NCI-H1417 (cell line): ENCODE measurements around the gene DNM3.

ENCODE experiments used
- DNase-seq, 3 experiments: peaks; one replicate each; lab custom pipeline; 2025; lab: John Stamatoyannopoulos, UW

Gene DNM3

DNA sequence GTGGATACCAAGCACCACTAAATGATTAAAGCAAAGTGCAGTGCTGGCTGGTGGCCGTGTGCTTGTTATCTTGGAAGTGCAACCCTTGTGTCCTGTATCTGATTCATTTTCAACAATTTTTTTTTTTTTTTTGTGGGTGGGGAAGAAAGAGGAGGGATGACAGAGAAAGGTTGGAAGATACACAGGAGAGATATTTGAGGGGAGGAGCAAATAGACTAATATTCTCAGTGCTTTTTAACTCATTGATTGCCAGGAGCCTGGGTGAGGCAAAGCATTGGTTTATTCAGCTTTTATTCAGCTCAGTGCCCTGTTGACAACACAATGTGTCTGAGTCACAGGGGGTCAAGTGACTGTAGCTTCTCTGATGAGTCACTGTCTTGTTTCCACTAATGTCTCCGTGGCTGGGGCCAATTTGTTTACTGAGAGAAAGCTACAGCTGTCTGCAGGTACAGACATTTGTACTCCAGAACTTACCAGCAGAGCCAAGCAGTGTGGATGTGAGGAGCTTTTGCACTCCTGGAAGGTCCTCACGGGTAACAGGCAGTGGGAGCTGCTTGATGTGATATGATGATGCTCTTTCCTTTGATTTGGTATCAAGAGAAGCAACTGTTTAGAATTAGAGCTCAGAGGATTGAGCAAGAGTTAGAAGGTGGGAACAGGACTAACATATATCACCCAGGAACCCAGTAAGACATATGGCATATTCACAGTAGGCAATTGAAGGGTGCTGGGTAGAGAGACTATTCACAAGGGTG, 23.6 kb upstream of the DNM3 start:
- peak in 2 of 3 experiments; percentile 47 to 56 for DNase-seq

DNA sequence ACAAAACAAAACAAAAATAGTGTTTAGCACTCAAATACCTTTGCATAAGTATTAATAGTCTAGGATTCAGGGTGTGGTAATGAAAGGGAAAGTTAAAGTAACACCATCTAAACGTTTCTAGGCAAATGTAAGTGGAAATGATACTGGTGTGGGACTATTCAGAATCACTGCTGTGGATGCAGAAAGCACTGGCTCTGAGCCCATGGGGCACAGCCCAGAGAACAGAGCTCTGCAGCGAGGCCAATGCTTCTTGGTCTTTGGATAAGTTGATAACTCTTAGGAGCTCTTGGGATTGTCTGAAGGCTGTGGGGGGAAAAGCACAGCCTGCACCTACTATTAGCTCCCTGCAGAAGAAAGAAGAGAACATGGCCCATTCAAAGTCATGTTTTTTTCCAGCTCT, 21.4 kb upstream of the DNM3 start:
- DNase-seq = no peak

DNA sequence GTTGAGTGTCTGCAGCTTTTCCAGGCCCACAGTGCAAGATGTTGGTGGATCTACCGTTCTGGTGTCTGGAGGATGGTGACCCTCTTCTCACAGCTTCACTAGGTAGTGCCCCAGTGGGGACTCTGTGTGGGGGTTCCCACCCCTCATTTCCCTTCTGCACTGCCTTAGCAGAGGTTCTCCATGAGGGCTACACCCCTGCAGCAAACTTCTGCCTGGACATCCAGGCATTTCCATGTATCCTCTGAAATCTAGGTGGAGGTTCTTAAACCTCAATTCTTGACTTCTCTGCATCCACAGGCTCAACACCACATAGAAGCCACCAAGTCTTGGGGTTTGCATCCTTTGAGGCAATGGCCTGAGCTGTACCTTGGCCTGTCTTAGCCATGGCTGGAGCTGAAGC, 14.3 kb upstream of the DNM3 start:
- no peak for DNase-seq

DNA sequence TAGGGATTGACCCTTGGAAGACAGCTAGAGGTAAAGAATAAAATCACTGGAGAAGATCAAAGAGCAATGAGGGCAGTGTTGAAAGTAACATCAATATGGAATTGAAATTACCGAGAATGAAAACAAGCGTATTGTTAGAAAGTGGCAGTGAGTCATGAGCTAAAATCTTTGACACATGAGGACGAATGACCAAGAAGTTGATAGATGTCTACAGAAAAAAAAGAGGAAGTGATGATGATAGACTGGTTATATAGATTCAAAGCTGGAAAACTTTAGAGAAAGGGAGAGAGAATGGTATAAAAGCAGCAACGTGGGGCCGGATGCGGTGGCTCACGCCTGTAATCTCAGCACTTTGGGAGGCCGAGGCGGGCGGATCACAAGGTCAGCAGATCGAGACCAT, 12.5 kb upstream of the DNM3 start:
- no peak for DNase-seq

DNA sequence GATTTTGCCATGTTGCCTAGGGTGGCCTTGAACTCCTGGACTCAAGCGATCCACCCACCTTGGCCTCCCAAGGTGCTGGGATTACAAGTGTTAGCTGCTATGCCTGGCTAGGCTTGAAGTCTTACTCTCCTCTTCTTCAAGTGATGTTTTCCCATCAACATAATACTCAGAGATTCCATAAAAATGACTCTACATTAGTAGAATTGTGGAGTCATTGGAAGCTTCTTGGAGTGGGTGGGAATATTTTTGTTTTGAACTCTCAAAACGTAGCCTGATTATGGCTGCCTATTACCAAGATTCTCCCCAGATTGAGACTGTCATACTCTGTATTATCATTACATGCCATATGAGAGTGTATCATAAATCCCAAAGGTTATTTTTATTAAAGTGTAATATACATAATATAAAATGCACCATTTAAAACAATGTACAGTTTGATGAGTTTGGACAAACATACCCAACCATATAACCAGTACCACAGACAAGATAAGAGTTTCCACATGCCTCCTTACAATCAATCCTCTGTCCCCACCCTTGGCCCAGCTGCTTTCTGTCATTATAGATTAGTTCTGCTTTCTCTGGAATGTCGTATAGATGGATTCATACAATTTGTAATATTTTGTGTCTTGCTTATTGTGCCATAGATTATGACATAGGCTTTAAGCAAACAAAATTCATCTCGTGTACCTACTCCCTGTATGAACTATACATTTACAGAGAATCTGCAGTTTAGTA, 8.0 kb upstream of the DNM3 start:
- no peak for DNase-seq

DNA sequence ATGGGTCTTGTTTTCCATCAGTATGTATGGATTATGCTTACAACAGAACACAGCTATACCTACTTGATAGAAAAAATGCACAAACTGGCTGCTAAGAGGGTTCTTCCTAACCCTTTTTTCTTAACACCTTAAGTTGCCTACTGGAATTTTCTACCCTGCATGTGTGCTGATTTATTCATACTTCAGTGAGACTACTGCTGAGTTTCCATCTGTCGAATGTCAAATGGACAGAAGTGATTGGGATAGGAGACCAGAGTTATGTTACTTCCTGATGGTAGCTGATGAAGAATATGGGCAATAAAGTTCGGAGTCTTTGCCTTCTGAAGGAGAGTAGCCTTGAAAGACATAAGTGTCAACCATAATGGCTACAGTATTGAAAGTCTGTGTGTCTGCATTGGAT, 6.5 kb upstream of the DNM3 start:
- no peak for DNase-seq

DNA sequence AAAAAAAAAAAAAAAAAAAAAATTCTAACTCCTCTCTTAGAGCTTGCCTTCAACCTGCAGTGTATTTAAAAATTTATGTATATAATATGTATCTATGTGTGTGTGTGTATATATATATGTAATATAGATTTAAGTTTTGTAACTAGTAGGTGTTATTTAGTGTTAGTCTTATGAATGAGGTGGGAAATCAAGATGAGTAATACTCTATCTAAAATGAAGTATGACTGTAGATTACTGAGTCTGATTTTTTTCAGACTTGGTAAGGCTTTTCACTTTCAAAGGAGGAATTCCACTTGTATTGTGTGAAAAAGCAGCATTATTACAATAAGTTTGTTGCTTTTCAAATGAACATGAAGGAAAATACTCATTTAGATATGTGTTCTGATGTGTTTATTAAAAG, 5.4 kb upstream of the DNM3 start:
- no peak for DNase-seq

DNA sequence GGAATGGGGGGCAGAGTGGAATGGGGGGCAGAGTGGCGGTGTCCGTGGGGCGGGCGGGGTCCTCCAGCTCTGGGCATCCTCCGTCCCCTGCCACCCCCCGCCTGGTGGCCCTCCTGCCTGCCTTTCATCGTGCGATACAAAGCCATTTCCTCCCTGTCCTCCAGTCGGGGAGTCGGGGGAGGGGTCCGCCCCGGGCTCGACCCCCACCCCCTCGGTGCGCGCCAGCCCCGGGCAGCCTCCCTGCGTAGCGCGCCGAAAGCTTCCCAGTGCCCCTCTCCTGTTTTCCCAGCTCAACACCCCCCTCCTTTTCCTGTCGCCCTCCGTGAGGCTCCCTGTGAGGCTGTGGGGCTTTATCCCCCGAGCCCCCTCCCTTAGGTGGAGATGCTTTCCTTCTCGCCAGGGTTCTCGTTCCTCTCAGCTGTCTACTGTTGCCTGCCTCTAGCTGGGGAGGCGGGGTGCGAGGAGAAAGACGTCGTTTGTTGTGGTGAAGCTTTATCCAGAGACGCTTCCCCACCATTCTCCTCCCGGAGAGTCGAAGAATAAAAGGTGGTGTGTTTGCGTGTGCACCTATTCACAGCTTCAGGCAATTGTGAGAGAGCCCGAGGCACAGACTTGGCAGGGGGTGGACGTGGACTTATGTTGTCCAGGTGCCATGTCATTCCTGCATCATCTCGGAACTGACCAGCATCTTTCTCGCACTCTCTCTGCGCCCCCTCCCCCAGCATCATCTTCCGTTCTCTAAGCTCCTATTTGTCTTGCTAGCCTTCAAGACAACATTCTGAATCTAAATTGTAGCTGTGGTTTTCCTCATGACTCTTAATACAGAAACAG, 848 bp downstream of the DNM3 start:
- peak; percentile 30 to 65 (median 38) for DNase-seq

DNA sequence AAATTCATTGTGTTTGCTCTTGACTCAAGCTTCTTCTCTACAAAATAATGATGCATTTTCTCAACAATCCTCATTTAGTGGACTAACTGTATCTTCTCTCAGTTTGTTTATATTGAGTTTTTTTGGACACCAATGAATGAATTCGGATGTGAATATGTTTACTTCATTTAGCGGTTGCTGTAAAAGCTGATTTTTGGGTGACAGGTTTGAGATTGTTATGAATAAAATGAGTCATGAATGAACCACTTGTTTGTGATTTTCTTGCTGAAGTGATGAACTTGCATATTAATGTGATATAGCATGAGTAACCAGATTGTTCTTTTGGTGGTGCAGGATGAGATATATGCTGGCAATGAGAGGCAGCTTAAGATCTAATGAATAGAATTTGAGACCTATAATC, 3.1 kb downstream of the DNM3 start:
- no peak for DNase-seq

DNA sequence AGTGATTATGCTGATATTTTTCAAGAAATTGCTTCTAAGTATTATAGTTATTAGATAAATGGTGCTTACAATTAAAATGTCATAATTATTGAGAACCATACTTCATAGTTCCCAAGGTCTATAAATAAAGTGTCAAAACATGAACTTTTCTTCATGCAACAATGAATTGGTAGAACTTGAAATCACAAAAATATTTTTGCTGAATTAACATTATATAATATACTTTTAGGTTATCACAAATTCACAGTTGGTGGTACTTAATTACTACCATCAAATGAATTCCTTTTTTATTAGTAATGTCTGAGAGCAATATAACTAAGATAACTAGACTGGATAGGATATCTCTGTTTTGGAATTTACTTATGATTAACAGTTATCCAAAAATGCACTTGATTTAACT, 4.7 kb downstream of the DNM3 start:
- DNase-seq = no peak

DNA sequence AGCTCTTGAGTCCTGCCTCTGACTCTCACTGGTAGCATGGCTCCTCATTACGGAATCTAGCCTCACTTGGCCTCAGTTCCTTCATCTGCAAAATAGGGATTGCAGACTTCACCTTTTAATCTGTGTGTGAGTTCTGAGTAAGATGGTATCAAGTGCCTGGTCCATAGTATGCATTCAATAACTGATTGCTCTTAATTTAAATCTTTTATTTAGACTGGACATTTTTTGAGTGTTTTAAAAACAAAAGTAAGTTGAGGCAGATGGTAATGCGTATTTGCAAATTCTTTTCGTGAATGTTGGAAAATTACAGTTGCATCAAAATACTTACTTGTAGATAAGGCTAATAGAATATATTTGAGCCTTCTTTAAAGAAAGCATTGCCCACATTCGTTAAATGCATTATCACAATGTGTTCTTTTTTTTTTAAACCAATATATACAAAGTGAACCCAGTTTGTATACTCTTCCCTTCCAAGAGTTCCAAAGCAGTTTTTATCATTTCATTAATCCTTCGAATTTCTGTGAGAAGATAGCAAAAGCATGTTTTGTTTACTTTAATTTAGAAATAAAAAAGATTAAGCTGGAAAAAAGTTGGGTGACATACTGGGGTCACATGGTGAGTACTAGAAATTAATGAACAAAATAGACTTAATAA, 8.1 kb downstream of the DNM3 start:
- no peak for DNase-seq

DNA sequence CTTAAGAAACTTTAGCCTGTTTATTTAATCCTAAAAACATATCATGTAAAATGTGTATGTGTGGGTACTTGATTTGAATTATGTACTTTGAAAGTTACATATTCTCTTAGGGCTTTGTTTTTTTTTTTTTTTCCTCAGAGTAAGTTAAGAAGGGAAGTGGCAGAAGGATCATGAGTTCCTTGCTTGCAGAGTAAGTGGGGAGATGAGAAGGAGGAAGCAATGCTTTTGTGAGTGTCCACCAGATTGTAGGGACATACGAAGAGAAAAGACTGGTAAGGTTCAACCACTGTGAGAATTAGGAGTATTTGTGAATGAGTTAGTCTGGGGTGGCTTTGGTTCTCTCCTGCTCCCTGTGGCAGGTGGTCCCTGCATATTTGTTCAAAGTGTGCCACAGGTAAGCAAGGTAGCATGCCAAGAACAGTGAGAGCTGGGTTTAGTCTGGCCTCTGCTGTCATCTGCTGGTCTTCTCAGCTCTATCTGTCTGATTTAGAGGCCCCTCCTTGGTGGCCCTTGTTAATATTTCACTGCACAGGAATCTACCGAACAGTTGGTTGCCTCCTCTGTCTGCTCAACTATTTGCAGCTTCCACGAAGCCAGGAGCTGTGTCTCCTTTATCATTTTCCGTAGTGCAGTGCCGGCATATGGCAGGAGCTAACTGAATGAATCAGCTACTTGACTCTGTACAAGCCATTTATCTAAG, 9.5 kb downstream of the DNM3 start:
- no peak for DNase-seq

DNA sequence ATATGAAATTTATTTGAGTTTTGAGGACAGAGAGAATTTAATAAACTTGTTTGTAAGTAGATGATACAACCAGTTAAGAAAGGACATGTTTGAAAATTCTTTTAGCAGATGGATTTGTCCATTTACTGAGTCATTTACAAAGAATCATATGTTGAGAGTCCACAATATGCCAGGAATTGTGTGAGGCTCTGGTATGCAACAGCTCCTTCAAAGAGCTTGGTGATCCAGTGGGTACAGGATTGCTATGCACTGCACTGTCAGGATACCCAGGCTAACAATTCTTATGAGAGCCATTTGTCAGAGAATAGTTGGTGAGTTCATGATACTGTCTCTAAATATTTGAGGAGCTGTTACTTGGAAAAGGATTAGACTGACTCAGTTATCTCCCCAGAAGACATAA, 11.0 kb downstream of the DNM3 start:
- no peak for DNase-seq

DNA sequence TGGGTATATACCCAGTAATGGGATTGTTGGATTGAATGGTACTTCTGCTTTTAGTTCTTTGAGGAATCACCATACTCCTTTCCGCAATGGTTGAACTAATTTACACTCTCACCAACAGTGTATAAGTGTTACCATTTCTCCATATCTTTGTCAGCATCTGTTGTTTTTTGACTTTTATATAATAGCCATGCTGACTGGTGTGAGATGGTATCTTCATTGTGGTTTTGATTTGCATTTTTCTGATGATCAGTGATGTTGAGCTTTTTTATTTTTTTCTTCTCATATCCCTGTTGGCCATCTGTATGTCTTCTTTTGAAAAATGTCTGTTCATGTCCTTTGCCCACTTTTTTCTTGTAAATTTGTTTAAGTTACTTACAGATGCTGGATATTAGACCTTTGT, 14.1 kb downstream of the DNM3 start:
- no peak for DNase-seq

DNA sequence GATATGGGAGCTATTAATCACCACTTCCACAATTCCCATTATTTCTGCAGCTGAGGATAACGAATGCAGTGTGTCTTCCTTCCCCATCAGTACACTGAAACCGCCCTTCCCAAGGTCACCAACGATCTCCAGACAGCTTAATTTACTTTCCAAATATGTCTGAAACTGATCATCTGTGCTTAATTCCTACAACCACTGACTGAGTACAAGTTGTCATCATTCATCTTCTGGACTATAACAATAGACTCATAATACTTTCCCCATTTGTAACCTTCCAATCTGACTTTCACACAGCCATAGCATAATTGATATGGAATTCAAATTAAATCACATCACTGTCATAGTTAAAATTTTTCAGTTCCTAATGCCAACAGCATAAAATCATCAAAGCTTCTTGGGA, 17.4 kb downstream of the DNM3 start:
- no peak for DNase-seq

DNA sequence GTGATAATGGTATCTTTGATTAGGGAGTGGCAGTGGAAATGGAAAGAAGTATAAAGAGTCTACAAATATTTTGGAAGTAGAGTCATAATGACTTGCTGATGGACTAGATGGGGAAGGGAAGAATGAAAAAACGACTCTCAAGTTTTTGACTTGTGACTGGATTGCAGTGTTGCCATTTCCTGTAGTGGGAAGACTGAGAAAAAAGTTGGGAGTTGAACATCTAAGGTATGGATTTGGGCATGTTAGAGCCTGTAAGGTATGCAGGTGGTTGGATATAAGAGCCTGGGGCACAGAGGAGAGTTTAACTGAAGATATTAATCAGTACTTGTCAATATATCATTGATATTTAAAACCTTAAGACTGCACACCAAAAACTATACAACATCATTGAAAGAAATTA, 19.4 kb downstream of the DNM3 start:
- no peak for DNase-seq

DNA sequence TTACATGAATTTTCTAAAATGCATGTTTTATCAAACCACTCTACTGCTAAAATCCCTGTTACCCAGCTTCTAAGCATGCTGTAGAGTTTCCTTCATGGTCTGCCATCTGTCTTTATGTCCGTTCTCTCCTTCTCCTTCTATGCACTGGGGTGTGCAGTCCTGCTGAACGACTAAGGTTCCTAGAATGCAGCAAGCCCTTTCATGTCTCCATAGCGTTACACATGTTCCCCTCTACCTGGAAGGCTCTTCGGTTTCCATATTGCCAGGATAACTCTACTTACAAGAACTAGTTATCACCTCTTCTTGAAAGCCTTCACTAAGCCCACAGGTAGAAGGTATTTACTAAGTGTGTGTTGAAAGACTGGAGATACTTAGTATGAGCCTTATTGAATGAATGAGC, 22.2 kb downstream of the DNM3 start:
- DNase-seq = no peak

DNA sequence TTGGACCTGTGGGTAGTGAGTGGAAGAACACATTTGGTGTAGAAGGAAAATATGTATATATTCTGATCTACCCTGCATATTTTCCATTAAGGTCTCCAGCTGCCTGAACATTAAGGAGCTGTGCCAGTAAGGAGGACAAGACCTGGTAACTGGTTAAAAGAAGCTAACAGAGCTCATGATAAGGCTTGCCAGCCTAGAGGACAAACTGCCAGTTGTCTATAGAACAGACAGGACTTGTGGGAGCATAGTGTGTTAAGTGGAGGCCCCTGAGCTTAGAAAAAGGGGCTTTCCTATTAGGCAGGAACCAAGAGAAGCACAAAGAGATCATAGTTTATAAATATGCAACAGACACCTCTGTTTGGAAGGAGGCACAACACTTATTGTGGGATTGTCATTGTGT, 23.0 kb downstream of the DNM3 start:
- DNase-seq = no peak

DNA sequence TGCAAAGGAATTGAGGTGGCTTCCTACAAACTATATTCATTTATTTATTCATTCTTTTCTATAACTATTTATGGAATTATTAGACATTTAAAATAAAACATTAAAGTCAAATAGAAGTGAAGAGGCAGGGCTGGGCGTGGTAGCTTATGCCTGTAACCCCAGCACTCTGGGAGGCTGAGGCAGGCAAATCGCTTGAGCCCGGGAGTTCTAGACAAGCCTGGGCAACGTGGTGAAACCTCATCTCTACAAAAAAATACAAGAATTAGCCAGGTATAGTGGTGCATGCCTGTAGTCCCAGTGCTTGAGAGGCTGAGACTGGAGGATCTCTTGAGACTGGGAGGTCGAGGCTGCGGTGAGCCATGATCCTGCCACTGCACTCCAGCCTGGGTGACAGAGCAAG, 23.8 kb downstream of the DNM3 start:
- DNase-seq = no peak

DNA sequence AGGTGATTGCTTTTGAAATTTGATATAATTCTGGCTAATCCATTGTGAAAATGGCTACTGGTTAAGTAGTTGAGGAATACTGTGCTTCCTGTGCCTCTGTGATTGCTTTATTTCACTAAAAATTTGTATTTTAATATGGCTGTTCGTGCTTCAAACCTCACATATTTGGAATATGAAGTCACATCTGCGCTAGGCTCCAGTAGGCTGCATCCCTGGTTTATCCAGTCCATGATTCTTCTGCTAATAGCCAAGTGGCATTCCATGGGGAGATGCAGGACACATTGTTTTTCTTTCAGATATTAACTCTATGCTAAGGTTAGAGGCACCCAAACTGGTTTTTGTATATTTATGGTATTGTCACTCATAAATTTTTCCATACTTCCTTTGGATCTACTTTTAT, 25.9 kb downstream of the DNM3 start:
- DNase-seq = no peak

DNA sequence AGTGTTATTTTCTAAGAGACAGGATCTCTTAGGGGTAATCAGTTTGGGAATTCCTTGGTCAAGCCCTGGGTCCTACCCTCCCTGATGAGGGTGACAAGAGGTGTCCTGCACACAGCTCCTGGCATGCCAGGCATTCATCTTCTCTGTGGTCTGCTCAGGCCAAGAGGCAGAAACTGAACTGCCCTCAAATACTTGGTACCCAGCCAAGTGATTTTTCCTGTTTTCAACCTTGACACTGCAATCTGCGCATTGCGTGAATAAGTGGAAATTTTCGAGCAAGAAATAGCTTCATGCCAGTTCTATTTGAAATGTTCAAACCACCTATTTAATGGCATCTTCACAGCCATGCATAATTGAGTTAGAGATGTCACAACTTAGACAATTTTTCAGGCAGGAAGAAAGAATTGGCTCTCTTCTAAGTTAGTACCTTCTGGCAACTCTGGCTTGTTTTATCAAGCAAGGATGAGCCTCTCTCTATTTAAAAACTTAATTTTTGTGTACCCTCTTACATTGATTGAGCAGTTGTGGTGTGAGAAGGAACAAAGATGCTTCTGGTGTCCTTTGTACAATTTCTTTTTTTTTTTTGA, 27.0 kb downstream of the DNM3 start:
- DNase-seq = no peak
